KMS-11 (cell line): ENCODE data around the gene SCN7A.
"Not testable (repeated sequence)": the region's sequence is repeated elsewhere in the genome, so short reads cannot be mapped to it uniquely, and the experiment has no call there.

Source experiments
- H2AFZ ChIP-seq: fragments of 200-600 bp; sonication (generic); 2 replicates; pipeline ENCODE4 v1.6.1; 2016; ENCODE audit warnings: antibody characterized with exemption, mixed run types, low read depth
- H3K27ac ChIP-seq: fragments of 200-600 bp; sonication (generic); 2 replicates; pipeline ENCODE4 v1.6.1; 2016; ENCODE audit warnings: mild to moderate bottlenecking, mixed run types
- H3K27me3 ChIP-seq: fragments of 200-600 bp; sonication (generic); 2 replicates; pipeline ENCODE4 v1.6.1; 2017; ENCODE audit warnings: mild to moderate bottlenecking, low read depth, mixed run types, moderate library complexity; ENCODE audit not compliant: insufficient read depth
- H3K36me3 ChIP-seq: fragments of 200-600 bp; sonication (generic); 2 replicates; pipeline ENCODE4 v1.6.1; 2017; ENCODE audit warnings: mild to moderate bottlenecking, mixed run types; ENCODE audit not compliant: insufficient read depth
- H3K4me1 ChIP-seq: fragments of 200-600 bp; sonication (generic); 2 replicates; pipeline ENCODE4 v1.6.1; 2016; ENCODE audit warnings: mild to moderate bottlenecking, low read depth, mixed run types; ENCODE audit not compliant: poor library complexity, severe bottlenecking
- H3K4me2 ChIP-seq: fragments of 200-600 bp; sonication (generic); 2 replicates; pipeline ENCODE4 v1.7.0; 2016; ENCODE audit warnings: mild to moderate bottlenecking, mixed run types
- H3K4me3 ChIP-seq: fragments of 200-600 bp; sonication (generic); IDR thresholded peaks from 2 replicates; pipeline ENCODE4 v1.6.1; 2017; ENCODE audit warnings: low read depth, low read length, mixed read lengths; ENCODE audit not compliant: insufficient read depth
- H3K79me2 ChIP-seq: fragments of 200-600 bp; sonication (generic); 2 replicates; pipeline ENCODE4 v1.6.1; 2016; ENCODE audit warnings: low read depth, mixed run types; ENCODE audit not compliant: insufficient read depth
- H3K9ac ChIP-seq: fragments of 200-600 bp; sonication (generic); 2 replicates; pipeline ENCODE4 v1.6.1; 2016; ENCODE audit warnings: mild to moderate bottlenecking, mixed run types
- H4K20me1 ChIP-seq: fragments of 200-600 bp; sonication (generic); 2 replicates; pipeline ENCODE4 v1.6.1; 2016; ENCODE audit warnings: mild to moderate bottlenecking, mixed run types; ENCODE audit not compliant: insufficient read depth
- CTCF ChIP-seq: fragments of 200-600 bp; sonication (generic); conservative IDR thresholded peaks from 2 replicates; pipeline ENCODE4 v1.6.1; 2017; ENCODE audit warnings: low read depth, mild to moderate bottlenecking, antibody characterized with exemption, low read length, moderate library complexity, mixed read lengths

The SCN7A gene

GRCh38 chr2:166417669-166418068 is 76.4 kb downstream of the SCN7A start:
- no peak overlapping the region for H3K27ac ChIP-seq
- no peaks in the 10 kb centered on the region for H3K27me3 ChIP-seq
- no peaks in the 10 kb centered on the region for H3K36me3 ChIP-seq
- H2AFZ ChIP-seq = no peak overlapping the region
- no peaks in the 10 kb centered on the region for H4K20me1 ChIP-seq
- H3K4me1 ChIP-seq = no peaks in the 10 kb centered on the region
- no peak overlapping the region for H3K4me2 ChIP-seq
- H3K4me3 ChIP-seq = no peak overlapping the region
- H3K79me2 ChIP-seq = no peaks in the 10 kb centered on the region
- TF ChIP-seq CTCF = no peak
- no peak overlapping the region for H3K9ac ChIP-seq

GRCh38 chr2:166413255-166413654 is 80.8 kb downstream of the SCN7A start:
- H3K79me2 ChIP-seq = no peaks in the 10 kb centered on the region
- no peak overlapping the region for H2AFZ ChIP-seq
- H3K4me2 ChIP-seq = no peak overlapping the region
- H3K4me1 ChIP-seq = no peaks in the 10 kb centered on the region
- H3K4me3 ChIP-seq = no peak overlapping the region
- H3K27me3 ChIP-seq = no peaks in the 10 kb centered on the region
- H3K36me3 ChIP-seq = no peaks in the 10 kb centered on the region
- no peaks in the 10 kb centered on the region for H4K20me1 ChIP-seq
- H3K27ac ChIP-seq = no peak overlapping the region
- no peak overlapping the region for H3K9ac ChIP-seq
- no peak for TF ChIP-seq CTCF

GRCh38 chr2:166411473-166412230 is 82.4 kb downstream of the SCN7A start:
- Histone ChIP-seq H2AFZ (no peak overlapping the region), H3K4me2 (no peak overlapping the region), H3K27me3 (no peaks in the 10 kb centered on the region), H3K79me2 (no peaks in the 10 kb centered on the region), H3K9ac (no peak overlapping the region), H3K4me3 (no peak overlapping the region), H3K4me1 (no peaks in the 10 kb centered on the region), H3K27ac (no peak overlapping the region), H3K36me3 (no peaks in the 10 kb centered on the region), H4K20me1 (no peaks in the 10 kb centered on the region)
- TF ChIP-seq CTCF = no peak

GRCh38 chr2:166410828-166411472 is 83.1 kb downstream of the SCN7A start:
- Histone ChIP-seq H3K4me1 (no peaks in the 10 kb centered on the region), H3K4me2 (no peak overlapping the region), H2AFZ (no peak overlapping the region), H3K9ac (no peak overlapping the region), H3K36me3 (no peaks in the 10 kb centered on the region), H3K4me3 (no peak overlapping the region), H3K27me3 (no peaks in the 10 kb centered on the region), H3K27ac (no peak overlapping the region), H3K79me2 (no peaks in the 10 kb centered on the region), H4K20me1 (no peaks in the 10 kb centered on the region)
- no peak for TF ChIP-seq CTCF

- not testable (repeated sequence) for H3K9ac ChIP-seq, H3K4me1 ChIP-seq, H2AFZ ChIP-seq, H3K27me3 ChIP-seq, H3K4me3 ChIP-seq, H3K4me2 ChIP-seq, H4K20me1 ChIP-seq, H3K36me3 ChIP-seq, H3K79me2 ChIP-seq, H3K27ac ChIP-seq
Observed at GRCh38 chr2:166407746-166408145, 86.3 kb downstream of the SCN7A start.
